ENCODE data around the gene STOX2.

Gene STOX2

DNA sequence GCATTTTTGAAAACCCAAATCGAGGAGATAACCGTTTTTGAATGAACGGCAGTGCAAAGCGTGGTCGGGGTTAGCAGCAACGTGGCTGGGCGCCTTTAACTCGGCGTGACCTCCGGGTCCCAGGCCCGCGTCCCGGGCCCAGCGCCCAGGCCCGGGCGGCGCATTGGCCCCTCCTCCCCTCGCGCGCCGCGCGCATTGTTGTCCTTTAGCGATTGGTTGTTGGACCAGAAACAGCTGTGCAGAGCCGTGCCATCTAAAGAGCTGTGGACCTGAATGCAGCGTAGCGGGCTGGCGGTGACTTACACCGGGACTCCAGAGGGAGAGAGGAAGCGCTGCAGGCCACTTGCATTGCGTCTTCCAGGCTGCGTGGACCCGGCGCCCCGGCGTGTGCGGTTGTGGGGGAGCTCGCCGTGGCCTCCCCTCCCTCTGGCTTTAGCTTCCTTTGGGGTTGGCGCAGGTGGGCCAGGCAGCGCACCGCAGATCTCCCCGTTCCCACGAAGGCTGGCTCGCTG, at the start of gene STOX2:
Gene STOX2, plus strand, starts transcription at position 227 of the 512 bp plus-strand sequence. CDS start 1,484 bp downstream, outside the sequence.
- peak; percentile 64 for DNase-seq (ENCODE audit: low spot score)

- no peak for DNase-seq (ENCODE audit: low spot score)
Measured at GRCh38 chr4:183855323-183856190, 49.5 kb upstream of the STOX2 start.

- no peak for DNase-seq (ENCODE audit: low spot score)
Measured at GRCh38 chr4:183857040-183857439, 48.1 kb upstream of the STOX2 start.

DNA sequence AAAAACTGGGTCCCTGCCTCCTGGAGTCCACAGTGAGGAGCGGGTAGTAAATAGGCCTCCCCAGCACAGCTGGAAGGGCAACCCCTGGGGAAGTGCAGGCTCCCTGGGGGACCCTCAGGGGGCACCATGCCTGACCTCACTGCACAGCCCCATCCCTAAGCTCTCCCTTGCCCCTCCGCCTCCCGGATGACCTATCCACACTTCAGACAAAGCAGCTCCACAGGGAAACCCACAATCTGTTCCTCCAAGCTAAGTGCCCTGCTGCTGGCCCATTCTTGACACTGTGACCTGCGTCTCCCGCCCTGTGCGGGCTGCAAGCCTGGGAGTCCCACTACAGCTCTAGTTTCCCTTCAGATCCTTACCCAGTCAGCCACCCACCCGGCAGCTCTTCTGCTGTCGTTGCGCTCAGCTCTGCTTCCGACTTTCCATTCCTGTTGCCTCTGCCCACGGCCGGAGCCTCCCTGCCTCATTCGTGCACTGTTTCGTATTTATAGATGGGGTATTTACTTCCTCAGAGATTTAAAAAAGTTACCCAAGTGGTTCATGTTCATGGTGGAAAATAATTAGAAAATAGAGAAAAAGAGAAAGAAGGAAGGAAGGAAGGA, 47.0 kb upstream of the STOX2 start:
- no peak for DNase-seq (ENCODE audit: low spot score)

DNA sequence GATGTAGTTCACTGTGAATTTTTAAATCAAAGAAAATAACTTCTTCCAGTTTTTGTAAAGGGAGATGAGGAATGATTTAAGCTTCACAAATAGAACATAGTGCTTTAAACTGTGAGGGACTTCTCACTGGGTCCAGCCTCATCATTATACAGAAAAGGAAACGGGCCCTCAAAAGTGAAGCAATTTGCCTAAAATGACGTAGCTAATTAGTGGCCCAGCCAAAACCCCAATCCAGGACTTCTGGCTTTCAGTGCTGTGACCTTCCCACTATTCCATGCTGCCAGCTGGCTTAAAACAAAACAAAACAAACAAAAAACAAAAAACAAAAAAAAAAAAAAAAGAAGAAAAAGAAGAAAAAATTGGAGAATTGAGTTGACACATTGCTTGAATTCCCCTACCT, 45.0 kb upstream of the STOX2 start:
- DNase-seq (ENCODE audit: low spot score): no peak

DNA sequence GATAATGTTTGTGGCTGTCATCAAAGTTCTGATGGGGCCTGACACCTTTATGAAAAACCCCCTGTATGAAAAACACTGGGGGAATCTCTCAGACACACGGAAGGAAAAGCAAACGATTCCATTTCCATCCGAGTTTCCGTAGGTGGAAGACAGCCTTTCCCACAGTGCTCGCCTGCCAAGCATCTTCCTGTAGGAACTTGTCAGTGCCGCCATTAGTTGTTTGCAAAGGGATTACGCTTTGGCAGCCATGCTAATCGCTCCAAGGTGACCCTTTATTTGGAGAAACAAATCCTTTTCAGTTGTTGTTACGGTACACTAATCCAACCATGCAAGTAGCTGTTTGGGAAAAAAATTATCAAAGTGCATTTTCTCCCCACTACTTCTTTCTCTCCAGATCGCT, 44.4 kb upstream of the STOX2 start:
- no peak for DNase-seq (ENCODE audit: low spot score)

DNA sequence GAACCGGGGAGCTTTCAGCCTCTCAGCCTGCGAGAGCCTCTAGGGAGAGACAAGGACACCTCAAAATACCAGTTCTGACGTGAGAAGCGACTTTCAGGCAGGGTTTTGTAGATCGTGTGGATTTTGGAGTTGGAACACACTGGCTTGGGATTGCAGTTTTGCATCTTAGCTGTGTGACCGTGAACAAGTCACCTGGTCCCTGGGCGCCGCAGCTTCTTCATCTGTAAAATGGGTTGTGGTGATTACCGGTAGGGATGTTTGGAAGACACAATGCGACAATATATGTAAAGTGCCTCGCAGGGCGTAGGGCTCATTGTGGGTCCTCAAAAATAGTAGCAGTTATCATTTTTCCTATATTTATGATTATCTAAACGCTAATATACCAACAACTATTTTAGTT, 43.7 kb upstream of the STOX2 start:
- DNase-seq (ENCODE audit: low spot score): no peak

GRCh38 chr4:183863155-183863825, 41.8 kb upstream of the STOX2 start:
- DNase-seq (ENCODE audit: low spot score): no peak

DNA sequence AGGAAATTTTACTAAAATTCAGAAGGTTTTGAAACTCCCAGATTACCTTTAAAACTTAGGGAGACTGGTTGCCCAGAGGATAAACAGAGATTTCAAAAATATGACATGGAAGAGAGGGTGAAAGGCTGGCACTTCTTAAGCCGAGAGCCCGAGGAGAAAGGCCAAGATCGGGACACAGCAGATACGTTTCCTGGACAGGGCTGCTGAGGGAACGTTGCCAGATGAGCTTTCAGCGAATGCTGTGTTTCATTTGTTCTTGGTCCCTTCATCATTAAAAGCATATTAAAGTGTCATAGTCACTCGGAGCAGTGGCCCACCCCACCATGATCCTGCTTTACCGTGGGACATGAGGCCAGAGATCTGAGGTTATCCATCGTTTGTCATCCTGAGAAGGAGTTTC, 37.9 kb upstream of the STOX2 start:
- no peak for DNase-seq (ENCODE audit: low spot score)

DNA sequence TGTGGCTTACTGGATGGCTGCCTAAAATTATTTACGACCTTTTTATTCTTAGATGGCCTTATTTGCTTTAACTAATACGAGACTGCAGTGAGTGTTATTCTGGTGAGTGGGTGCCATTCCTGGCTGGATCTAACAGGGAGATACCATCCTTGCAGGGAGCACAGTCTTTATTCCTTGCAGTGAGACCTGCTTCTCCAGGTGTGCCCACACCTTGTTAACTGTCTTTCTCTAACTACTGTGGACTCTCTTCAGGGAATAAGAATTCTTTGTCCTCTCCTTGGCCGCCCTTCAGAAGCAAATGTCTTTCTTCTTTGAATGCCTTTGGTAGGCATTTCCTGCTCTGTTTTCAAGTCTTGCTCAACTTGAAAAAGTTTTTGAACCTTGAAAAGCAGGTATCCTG, 34.1 kb upstream of the STOX2 start:
- DNase-seq (ENCODE audit: low spot score): no peak

- DNase-seq (ENCODE audit: low spot score): no peak
Measured at GRCh38 chr4:183871581-183871980, 33.5 kb upstream of the STOX2 start.

- DNase-seq (ENCODE audit: low spot score): no peak
Measured at GRCh38 chr4:183872531-183872930, 32.6 kb upstream of the STOX2 start.

DNA sequence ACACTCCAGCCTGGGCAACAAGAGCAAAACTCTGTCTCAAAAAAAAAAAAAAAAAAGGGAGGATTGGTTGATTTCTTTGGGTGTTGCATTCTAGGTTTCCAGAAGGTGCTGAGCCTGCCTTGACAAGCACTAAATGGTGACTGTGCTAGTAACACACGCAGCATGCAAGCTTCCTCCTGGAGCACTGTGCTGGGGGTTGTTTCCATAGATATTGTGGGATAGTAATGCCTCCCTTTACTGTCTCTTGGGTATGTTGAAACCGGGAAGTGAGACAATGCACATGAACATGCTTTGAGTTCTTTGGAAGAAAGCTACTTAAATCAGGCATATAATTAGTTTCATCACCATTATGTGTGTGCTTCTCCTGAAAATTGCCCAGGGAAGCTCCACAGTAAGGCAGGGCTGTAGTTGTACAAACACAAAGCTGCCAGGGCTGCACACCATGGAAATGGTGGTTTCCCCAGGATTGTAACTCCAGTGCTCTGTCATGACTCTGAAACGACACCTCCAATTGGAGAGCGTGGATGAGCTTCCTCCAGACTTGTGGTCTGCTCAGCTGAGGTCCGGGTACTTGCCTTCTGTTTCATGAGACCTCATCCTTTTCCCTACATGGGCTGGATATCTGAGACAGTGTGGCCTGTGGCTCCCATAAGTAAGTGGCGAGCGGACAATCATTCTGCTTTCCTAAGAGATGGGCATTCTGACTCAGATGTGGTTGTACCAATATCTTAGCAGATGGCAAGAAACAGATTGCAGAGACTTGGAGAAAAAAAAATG, 31.5 kb upstream of the STOX2 start:
- DNase-seq (ENCODE audit: low spot score): no peak

GRCh38 chr4:183875251-183875825, 29.8 kb upstream of the STOX2 start:
- no peak for DNase-seq (ENCODE audit: low spot score)

- peak; percentile 53 for DNase-seq (ENCODE audit: low spot score)
Measured at GRCh38 chr4:183876268-183876934, 28.7 kb upstream of the STOX2 start.

GRCh38 chr4:183878251-183878970, 26.7 kb upstream of the STOX2 start:
- no peak for DNase-seq (ENCODE audit: low spot score)

DNA sequence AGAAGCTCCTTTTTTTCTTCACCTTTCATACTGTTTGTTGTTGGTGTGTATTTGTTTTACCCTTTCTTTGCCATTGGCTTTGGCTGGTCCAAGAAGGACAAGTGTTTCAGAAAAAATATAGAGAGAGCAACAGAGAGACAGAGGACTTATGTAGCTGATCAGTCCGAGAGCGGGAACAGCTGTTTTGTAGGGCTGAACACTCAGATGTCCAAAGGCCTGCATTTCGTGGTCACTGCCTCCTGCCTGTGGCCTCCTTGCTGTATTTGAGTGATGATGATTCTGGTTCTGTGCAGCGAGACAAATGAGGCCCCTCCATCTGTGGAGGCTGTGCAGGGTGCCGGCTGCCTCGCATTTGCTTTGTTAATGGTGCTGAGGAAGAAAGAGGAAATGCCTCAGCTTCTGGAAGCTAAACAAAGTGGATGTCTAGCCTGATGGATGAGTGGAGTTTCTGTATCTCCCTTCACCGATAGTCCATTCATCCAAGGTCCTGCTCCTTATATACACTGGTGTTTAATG, 19.8 kb upstream of the STOX2 start:
- no peak for DNase-seq (ENCODE audit: low spot score)

DNA sequence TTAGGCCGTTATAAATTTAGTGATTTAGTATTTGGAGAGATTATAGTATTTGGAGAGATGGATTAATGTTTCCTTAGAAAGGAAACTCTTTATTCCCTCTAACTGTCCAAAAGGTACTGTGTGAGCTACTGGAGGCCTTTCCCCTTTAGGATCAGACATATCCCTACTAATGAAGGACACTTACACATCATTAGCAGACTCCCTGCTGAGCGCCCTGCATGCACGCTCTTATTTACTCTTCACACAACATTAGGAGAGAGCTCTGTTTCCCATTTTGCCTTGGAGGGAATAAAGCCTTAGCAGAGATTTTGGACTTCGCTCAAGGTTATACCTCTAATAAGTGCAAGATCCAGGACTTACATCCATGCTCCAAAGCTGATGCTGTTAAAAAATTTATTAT, 17.8 kb upstream of the STOX2 start:
- no peak for DNase-seq (ENCODE audit: low spot score)

DNA sequence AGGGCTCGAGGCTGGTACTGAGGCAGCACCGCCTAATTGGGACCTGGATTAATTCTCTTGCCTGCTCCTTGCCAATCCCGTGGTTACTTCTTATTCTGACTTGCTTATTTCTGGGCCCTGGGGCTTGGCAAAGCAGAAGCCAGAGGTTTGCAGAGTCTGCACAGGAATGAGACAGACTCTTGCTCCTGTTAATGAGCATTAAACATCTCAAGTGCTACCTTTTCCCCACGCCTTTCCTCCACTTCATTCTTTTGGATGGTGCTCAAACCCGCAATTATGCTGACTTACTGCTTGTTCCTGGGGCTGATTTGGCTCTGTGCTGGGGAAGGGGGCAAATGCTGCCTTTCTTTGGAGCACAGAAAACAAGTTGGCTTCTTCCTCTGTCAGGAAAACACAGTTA, 16.5 kb upstream of the STOX2 start:
- DNase-seq (ENCODE audit: low spot score): no peak

DNA sequence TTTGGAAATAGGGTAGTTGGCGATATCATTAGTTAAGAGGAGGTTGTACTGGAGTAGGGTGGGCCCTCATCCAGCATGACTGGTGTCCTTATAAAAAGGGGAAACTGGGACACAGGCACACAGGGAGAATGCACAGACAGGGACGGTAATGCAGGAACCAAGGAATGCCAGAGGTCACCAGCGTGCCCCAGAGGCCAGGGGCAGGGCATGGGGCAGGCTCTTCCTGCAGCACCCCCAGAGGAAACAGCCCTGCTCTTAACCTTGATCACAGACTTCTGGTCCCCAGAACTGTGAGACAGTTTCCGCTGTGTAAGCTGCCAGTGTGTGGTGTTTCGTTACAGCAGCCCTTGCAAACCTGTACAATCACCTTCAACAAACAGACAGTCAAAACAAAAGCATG, 15.9 kb upstream of the STOX2 start:
- DNase-seq (ENCODE audit: low spot score): no peak

Measured in kidney capillary endothelial cell (primary cell).